B cell (primary cell): Measurements from ENCODE around the gene MED13. TPM values are rescaled to one million over a fixed set of nuclear protein-coding genes. Genes with fewer than 3 reads are reported as not detected.

ENCODE experiments used
- ATAC-seq: fragments of 200-7000 bp; cut with Tn5 transposase; one replicate; pipeline ENCODE4 v1.10.0; 2021; ENCODE audit warnings: low read depth, mild to moderate bottlenecking, moderate number of reproducible peaks, moderate library complexity
- CTCF ChIA-PET: fragments of 350-600 bp; sonication (Branson Sonifier 250); formaldehyde crosslinking; loops from one replicate; lab custom pipeline; 2021; ENCODE audit warnings: antibody characterized with exemption, inconsistent platforms; lab: Charles Lee
- POLR2A ChIA-PET: fragments of 350-600 bp; sonication (Branson Sonifier 250); formaldehyde crosslinking; loops from one replicate; lab custom pipeline; 2021; ENCODE audit warnings: antibody characterized with exemption; lab: Charles Lee
- DNase-seq: peaks from one replicate; pipeline ENCODE4 v3.0.0; 2013
- H2AFZ ChIP-seq: 2 replicates; pipeline ENCODE4 v1.6.1; 2012; ENCODE audit warnings: mild to moderate bottlenecking, low read depth, low read length; ENCODE audit not compliant: insufficient read depth, poor library complexity, severe bottlenecking
- H3K27ac ChIP-seq, 2 donors: 1 replicate in 1 of 2; 2 replicates in 1 of 2; pipeline ENCODE4 v1.5.1; 2012 to 2013; ENCODE audit warnings: low read length in 2 of 2, mild to moderate bottlenecking in 2 of 2, moderate library complexity in 1 of 2
- H3K27me3 ChIP-seq, 4 experiments: fragments of 200-600 bp in 1 of 4; sonication (generic) in 1 of 4; replicated peaks in 1 of 4; 1 replicate in 2 of 4; 2 replicates in 2 of 4; pipeline versions ENCODE4 v1.6.1 to v1.7.0; 2013 to 2016; ENCODE audit warnings: low read length in 3 of 4, mild to moderate bottlenecking in 2 of 4, mixed read lengths in 1 of 4, moderate library complexity in 1 of 4; ENCODE audit not compliant: insufficient read depth in 4 of 4, control insufficient read depth in 3 of 4; ENCODE audit errors: control extremely low read depth in 1 of 4
- H3K36me3 ChIP-seq, 2 experiments: replicated peaks in 1 of 2; 1 replicate in 1 of 2; 2 replicates in 1 of 2; pipeline versions ENCODE4 v1.6.1 to v1.7.1; 2013; ENCODE audit warnings: low read length in 1 of 2; ENCODE audit not compliant: insufficient read depth in 2 of 2, control insufficient read depth in 1 of 2; ENCODE audit errors: control extremely low read depth in 1 of 2, extremely low read depth in 1 of 2
- H3K4me1 ChIP-seq, 2 donors: fragments of 200-600 bp in 1 of 2; sonication (generic) in 1 of 2; 1 replicate in 1 of 2; 2 replicates in 1 of 2; pipeline versions ENCODE4 v1.5.1 to v1.6.1; 2013 to 2017; ENCODE audit warnings: low read length in 2 of 2; ENCODE audit not compliant: control insufficient read depth in 2 of 2, insufficient read depth in 2 of 2
- H3K4me2 ChIP-seq: replicated peaks from 2 replicates; pipeline ENCODE3; 2012; ENCODE audit warnings: mild to moderate bottlenecking, low read depth, low read length; ENCODE audit not compliant: poor library complexity, severe bottlenecking
- H3K4me3 ChIP-seq, 5 experiments: fragments of 200-600 bp in 1 of 5; sonication (generic) in 1 of 5; 1 replicate in 3 of 5; 2 replicates in 2 of 5; pipeline versions ENCODE4 v1.5.1 to v1.7.0; 2011 to 2016; ENCODE audit warnings: low read length in 4 of 5, mild to moderate bottlenecking in 4 of 5, low read depth in 2 of 5, control low read depth in 1 of 5, moderate library complexity in 1 of 5; ENCODE audit not compliant: insufficient read depth in 1 of 5; ENCODE audit errors: control extremely low read depth in 1 of 5, extremely low read depth in 1 of 5
- H3K79me2 ChIP-seq: fragments of 200-600 bp; sonication (generic); one replicate; pipeline ENCODE4 v1.6.0; 2016; ENCODE audit warnings: low read length; ENCODE audit not compliant: control insufficient read depth, insufficient read depth
- H3K9ac ChIP-seq: fragments of 200-600 bp; sonication (generic); 2 replicates; pipeline ENCODE4 v1.6.1; 2017; ENCODE audit warnings: mild to moderate bottlenecking, low read length, moderate library complexity
- H3K9me3 ChIP-seq, 3 donors: one replicate each; pipeline versions ENCODE4 v1.6.1 to v1.7.1; 2013; ENCODE audit warnings: low read length in 2 of 3; ENCODE audit not compliant: control insufficient read depth in 2 of 3, insufficient read depth in 1 of 3; ENCODE audit errors: control extremely low read depth in 1 of 3
- H4K20me1 ChIP-seq: 2 replicates; pipeline ENCODE4 v1.6.0; 2012; ENCODE audit warnings: mild to moderate bottlenecking, low read length; ENCODE audit not compliant: insufficient read depth, control insufficient read depth, poor library complexity, severe bottlenecking
- H3K27ac Mint-ChIP-seq: one replicate; pipeline ENCODE4 v1.8.0; 2021; ENCODE audit warnings: mixed read lengths
- H3K27me3 Mint-ChIP-seq: one replicate; pipeline ENCODE4 v1.8.0; 2021; ENCODE audit warnings: mixed read lengths
- H3K4me1 Mint-ChIP-seq: one replicate; pipeline ENCODE4 v1.8.0; 2021; ENCODE audit warnings: mixed read lengths
- H3K4me3 Mint-ChIP-seq: one replicate; pipeline ENCODE4 v1.8.0; 2021; ENCODE audit warnings: mixed read lengths
- H3K9me3 Mint-ChIP-seq: one replicate; pipeline ENCODE4 v1.8.0; 2022; ENCODE audit warnings: mixed read lengths; ENCODE audit not compliant: insufficient read depth
- EZH2 ChIP-seq: IDR thresholded peaks from 2 replicates; pipeline ENCODE4 v1.6.1; 2012; ENCODE audit warnings: borderline replicate concordance, low read depth, mild to moderate bottlenecking, moderate library complexity, low read length; ENCODE audit not compliant: insufficient read depth, poor library complexity, severe bottlenecking
- WGBS: methylation state at CpG from one replicate; pipeline ENCODE4 v1.1.5; 2013; ENCODE audit warnings: missing lambda C conversion rate; ENCODE audit not compliant: insufficient coverage; 5-methylcytosine and 5-hydroxymethylcytosine counted together
- intact Hi-C: fragments of 100-400 bp; cut with micrococcal nuclease; formaldehyde crosslinking; loops from one replicate; pipeline ENCODE4 v1.10.0; 2022
- polyA plus RNA-seq: library from polyadenylated mRNA; depleted of rRNA; stranded (reverse); fragments of >200 nt; gene quantifications from 2 replicates; pipeline ENCODE4 v1.2.3, GENCODE V29; 2012
- total RNA-seq, 2 donors: library from RNA; stranded (reverse); fragments of 120-200 nt in 1 of 2; gene quantifications; 1 replicate in 1 of 2; 2 replicates in 1 of 2; pipeline versions ENCODE4 v1.2.3 to v1.2.4, GENCODE V29; 2013 to 2022
- TF ChIP-seq, protein P1 (sequence below): fragments of 200-600 bp; IDR thresholded peaks from one replicate; pipeline ENCODE4 v1.8.0; 2022; ENCODE audit warnings: antibody characterized with exemption, mild to moderate bottlenecking

Gene MED13
- total and polyA plus RNA-seq, 2 donors (not counting 1 experiment from before 2014, with no cell fraction given): 17.3 to 120 TPM

DNA sequence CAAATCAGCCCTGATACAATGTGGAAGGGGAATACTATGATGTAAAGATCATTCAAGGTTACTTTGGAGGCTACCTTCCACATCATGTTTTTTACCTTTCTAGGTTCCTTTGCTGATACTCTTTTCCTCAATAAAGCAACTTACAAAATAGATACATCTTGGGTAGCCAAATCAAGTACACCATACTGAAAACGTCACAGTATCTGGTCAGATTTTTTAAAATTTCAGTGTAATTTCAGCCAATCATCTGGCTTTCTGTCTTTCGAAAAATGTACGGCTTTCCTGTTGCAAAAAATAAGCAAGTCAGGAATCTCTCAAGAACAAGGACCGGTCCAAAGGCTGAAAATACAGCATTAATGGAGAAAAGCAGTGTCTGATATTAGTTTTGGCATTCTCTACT is 15.6 kb upstream of the MED13 start:
- Mint-ChIP-seq H3K9me3 (no peaks in the 10 kb centered on the region), H3K4me1 (peaks cover 6% of the 10 kb centered on the region), H3K27me3 (peaks cover 19% of the 10 kb centered on the region), H3K4me3 (no peak overlapping the region), H3K27ac (no peak overlapping the region)
- intact Hi-C loops: no loop called here
- H3K9me3 ChIP-seq: no peaks in the 10 kb centered on the region
- H3K4me3 ChIP-seq: no peak overlapping the region
- no peak overlapping the region for H3K27ac ChIP-seq
- no peaks in the 10 kb centered on the region for H3K79me2 ChIP-seq
- peaks cover 0 to 7% (median 0%) of the 10 kb centered on the region in 4 experiments for H3K27me3 ChIP-seq
- no peak for TF ChIP-seq EZH2
- TF ChIP-seq, protein P1, sequence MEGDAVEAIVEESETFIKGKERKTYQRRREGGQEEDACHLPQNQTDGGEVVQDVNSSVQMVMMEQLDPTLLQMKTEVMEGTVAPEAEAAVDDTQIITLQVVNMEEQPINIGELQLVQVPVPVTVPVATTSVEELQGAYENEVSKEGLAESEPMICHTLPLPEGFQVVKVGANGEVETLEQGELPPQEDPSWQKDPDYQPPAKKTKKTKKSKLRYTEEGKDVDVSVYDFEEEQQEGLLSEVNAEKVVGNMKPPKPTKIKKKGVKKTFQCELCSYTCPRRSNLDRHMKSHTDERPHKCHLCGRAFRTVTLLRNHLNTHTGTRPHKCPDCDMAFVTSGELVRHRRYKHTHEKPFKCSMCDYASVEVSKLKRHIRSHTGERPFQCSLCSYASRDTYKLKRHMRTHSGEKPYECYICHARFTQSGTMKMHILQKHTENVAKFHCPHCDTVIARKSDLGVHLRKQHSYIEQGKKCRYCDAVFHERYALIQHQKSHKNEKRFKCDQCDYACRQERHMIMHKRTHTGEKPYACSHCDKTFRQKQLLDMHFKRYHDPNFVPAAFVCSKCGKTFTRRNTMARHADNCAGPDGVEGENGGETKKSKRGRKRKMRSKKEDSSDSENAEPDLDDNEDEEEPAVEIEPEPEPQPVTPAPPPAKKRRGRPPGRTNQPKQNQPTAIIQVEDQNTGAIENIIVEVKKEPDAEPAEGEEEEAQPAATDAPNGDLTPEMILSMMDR: no peak
- CTCF ChIA-PET: no interaction called here
- no peak for ATAC-seq
- no peak overlapping the region for H2AFZ ChIP-seq
- WGBS: 90% methylated on average over 3 of the region's 4 CpGs
- DNase-seq: no peak
- no peak overlapping the region for H3K4me2 ChIP-seq
- no peaks in the 10 kb centered on the region for H4K20me1 ChIP-seq
- no peak overlapping the region for H3K9ac ChIP-seq
- peaks cover 0 to 6% of the 10 kb centered on the region in 2 donors for H3K4me1 ChIP-seq
- POLR2A ChIA-PET: no interaction called here
- H3K36me3 ChIP-seq: no peaks in the 10 kb centered on the region

DNA sequence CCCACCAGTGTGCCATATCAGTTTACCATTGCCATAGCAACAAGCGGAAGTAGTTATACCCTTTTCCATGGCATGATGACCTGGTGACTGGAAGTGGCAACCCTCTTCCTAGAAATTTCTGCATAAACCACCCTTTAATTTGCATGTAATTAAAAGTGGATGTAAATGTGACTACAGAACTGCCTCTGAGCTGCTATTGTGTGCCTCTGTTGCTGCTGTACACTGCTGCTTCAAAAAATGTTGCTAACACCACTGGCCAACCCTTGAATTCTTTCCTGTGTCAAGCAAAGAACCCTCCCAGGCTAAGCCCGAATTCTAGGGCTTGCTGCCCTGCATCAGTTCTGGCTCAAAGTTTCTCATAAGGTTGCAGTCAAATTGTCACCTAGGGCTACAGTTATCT is 12.9 kb upstream of the MED13 start:
- DNase-seq: no peak
- H3K27me3 Mint-ChIP-seq: peaks cover 19% of the 10 kb centered on the region

More for the DNA sequence above, 12.9 kb upstream of the MED13 start:
- Histone ChIP-seq H3K27me3 (peaks cover 0 to 7% (median 0%) of the 10 kb centered on the region in 4 experiments), H3K79me2 (no peaks in the 10 kb centered on the region), H3K9ac (no peak overlapping the region), H3K9me3 (no peaks in the 10 kb centered on the region), H3K4me2 (no peak overlapping the region), H3K27ac (no peak overlapping the region), H3K4me1 (no peaks in the 10 kb centered on the region), H3K36me3 (no peaks in the 10 kb centered on the region), H4K20me1 (no peaks in the 10 kb centered on the region), H2AFZ (no peak overlapping the region), H3K4me3 (no peak overlapping the region)
- Mint-ChIP-seq H3K4me3 (no peak overlapping the region), H3K9me3 (no peaks in the 10 kb centered on the region), H3K4me1 (no peaks in the 10 kb centered on the region), H3K27ac (no peak overlapping the region)
- ChIA-PET POLR2A (no interaction called here), CTCF (no interaction called here)
- intact Hi-C loops: no loop called here
- 75% methylated on average over 1 of the region's 2 CpGs for WGBS
- ATAC-seq: no peak
- TF ChIP-seq, protein P1: no peak
- TF ChIP-seq EZH2: no peak
